Fibroblast of pulmonary artery (primary cell): Measurements from ENCODE around the gene DLK1.

Source experiments
- DNase-seq: peaks from one replicate; pipeline ENCODE4 v3.0.0-alpha.2; 2010; ENCODE audit warnings: low read depth
- H3K4me3 ChIP-seq: replicated peaks from 2 replicates; pipeline ENCODE4 v1.5.1; 2011; ENCODE audit warnings: low read depth, mild to moderate bottlenecking, control low read depth, low read length, moderate library complexity
- TF ChIP-seq, protein P1 (sequence below): IDR thresholded peaks from 2 replicates; pipeline ENCODE4 v1.5.1; 2011; ENCODE audit warnings: mild to moderate bottlenecking, control low read depth, low read length, inconsistent platforms; ENCODE audit errors: missing control alignments

The DLK1 gene

DNA sequence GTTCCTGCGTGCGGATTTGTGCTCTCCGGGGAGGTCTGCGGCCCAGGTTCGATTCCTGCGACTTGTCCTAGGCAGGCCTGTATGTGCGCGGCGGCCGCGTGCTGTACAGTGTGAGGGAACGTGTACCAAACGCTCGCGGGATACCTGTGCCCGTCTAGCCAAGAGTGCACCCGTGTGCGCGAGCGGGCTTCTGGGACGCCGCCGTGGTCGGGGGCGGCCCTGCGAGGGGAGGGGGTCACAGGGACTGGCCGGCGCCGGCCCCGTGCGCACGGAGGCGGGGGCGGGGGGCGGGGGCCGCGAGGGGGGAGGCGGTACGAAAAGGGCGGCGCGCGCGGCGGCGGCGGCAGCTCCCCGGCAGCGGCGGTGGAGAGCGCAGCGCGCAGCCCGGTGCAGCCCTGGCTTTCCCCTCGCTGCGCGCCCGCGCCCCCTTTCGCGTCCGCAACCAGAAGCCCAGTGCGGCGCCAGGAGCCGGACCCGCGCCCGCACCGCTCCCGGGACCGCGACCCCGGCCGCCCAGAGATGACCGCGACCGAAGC lies at the start of gene DLK1:
DLK1 (plus strand) TSS at position 343 of the 536 bp plus-strand sequence; CDS start at position 520, 177 bp downstream.
- DNase-seq, result no peak
- TF ChIP-seq, protein P1, sequence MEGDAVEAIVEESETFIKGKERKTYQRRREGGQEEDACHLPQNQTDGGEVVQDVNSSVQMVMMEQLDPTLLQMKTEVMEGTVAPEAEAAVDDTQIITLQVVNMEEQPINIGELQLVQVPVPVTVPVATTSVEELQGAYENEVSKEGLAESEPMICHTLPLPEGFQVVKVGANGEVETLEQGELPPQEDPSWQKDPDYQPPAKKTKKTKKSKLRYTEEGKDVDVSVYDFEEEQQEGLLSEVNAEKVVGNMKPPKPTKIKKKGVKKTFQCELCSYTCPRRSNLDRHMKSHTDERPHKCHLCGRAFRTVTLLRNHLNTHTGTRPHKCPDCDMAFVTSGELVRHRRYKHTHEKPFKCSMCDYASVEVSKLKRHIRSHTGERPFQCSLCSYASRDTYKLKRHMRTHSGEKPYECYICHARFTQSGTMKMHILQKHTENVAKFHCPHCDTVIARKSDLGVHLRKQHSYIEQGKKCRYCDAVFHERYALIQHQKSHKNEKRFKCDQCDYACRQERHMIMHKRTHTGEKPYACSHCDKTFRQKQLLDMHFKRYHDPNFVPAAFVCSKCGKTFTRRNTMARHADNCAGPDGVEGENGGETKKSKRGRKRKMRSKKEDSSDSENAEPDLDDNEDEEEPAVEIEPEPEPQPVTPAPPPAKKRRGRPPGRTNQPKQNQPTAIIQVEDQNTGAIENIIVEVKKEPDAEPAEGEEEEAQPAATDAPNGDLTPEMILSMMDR, result no peak

DNA sequence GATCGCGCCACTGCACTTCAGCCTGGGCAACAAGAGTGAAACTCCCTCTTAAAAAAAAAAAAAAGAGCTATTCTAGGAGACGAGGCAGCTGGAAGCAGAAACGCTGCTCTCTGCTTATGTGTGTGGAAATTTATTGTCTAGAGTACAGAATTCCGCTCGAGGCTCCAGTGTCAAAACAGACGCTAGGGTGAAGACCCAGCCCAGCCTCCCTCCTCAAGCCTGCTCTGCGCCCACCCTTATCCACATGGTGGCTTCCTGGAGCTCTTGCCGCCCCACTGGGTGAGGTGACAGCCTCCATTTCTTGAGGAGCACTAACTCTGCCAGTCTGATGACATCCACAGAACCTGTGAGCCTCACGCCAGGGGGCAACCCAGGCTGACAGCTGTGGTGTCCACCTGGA lies 49.5 kb upstream of the DLK1 start:
- TF ChIP-seq, protein P1, result no peak
- H3K4me3 ChIP-seq, result no peak overlapping the region
- DNase-seq, result no peak

More for the DNA sequence above, at the start of gene DLK1:
- H3K4me3 ChIP-seq, result no peak within 1 kb of the TSS

DNA sequence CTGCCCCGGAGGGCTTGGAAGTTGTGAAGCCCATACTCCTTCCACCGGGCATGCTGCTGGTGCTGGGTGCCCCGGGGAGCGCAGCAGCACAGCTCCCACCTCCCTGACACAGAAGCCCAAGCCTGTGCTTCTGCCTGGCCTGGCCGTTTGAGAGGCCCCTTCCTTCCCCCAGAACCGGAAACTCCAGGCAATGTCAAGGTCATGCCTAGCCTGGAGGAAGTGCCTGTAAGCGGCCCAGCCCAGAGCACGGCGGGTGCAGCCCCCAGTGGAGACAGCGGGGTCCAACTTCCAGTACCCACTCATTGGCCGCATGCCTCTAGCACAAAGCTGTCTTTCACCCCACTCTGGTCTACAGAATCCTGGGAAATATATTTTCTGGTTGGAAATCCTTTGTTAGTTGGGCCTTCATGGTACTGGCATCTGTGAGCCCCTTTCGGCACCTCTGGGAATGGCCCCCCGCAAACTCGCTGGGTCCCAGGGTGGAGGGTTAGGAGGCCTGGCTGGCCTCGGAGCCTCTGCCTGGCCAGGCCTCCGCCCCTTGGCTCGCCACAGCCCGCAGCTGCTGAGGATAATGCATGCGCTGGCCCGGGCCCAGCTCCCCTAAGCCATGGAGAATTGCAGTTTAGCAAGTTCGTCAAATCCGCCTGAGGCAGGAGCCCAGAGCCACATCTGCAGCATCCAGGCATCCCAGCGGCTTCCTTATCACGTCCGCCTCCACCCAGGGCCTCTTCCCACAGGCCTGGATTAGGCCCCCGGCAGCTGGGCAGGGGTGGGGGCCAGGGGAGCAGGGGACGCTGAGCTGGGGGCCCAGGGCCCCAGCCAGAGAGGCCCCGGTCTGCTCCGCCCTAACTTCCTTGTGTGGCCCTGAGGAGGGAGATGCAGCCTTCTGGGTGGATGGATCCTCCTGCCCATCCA lies 48.9 kb upstream of the DLK1 start:
- TF ChIP-seq, protein P1, result no peak

DNA sequence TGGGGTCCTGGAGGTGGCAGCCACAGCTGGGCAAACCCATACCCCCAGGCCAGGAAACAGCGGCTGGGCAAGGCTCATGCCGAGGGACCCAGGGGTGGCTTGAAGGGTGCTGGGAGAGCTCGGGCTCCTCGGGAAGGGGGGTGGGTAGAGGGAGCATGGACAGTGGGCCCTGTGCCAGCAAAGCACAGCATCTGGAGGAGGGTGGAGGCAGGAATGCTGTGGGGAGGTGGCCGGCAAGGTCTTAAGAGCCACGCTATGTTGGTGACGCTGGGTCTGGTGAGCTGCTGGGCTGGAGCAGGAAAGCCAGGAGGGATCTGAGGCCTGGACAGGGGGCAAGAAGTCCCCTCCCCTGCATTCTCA lies 48.2 kb upstream of the DLK1 start:
- H3K4me3 ChIP-seq, result no peak overlapping the region
- TF ChIP-seq, protein P1, result no peak
- DNase-seq, result peak; percentile 35

More for the DNA sequence above, 48.9 kb upstream of the DLK1 start:
- H3K4me3 ChIP-seq, result no peak overlapping the region
- peak; percentile 68 for DNase-seq

DNA sequence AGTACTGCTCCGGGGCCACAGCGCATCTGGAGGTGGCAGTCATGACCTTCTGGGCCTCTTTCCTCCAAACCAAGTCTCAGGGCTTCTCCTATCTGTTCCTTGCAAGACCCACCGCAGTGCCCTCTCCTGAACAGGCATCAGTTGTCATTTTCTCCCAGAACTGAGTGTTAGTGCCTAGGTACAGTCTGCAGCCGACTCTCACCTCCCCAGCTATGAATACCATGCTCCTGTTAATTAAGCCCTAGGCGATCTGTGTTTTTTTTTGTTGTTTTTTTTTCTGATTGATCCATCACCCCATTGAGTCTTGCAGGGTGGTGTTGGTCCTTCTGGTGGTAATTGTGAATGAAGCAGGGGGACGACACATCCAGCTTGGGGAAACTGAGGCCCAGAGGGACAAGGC lies 47.5 kb upstream of the DLK1 start:
- TF ChIP-seq, protein P1, result no peak
- H3K4me3 ChIP-seq, result no peak overlapping the region

DNA sequence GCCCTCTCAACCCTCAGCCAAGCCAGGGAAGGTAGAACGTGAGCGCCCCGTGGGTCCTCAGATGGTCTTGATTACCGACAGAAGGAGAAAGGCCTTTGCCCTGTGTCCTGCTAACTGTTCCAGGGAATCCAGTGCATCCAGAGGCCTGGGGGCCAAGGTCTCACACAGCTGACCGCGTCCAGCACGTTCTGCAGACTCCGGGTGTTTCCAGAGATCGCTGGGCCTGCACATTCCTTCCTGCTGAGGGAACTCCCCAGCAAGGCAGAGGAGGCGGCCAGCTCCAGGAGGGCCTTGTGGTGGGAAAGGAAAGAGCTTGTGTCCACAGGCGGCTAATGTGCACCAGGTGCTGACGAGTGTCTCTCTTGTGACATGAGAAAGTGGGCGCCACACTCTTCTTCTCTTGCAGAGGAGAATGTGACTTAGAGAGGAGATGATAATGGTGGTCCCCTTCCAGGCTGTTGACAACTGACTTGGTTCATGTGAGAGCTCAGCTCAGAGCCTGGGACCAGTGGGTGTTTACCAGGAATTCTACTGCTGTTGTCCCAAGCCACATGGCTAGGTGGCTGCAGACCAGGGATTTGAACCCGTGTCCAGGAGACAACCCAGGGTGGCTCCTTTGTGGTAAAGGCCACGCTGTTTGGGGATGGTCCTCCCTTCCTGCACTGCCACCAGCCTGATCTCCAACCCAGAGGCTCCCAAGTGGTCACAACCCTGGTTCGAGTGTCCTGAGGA lies 46.8 kb upstream of the DLK1 start:
- no peak overlapping the region for H3K4me3 ChIP-seq
- DNase-seq, result peak; percentile 62
- TF ChIP-seq, protein P1, result no peak

More for the DNA sequence above, 47.5 kb upstream of the DLK1 start:
- no peak for DNase-seq
